SK-N-SH (cell line): ENCODE results near the gene MESP1. TPM values are rescaled to one million over a fixed set of nuclear protein-coding genes. Genes with fewer than 3 reads are reported as not detected.

Experiments
- CTCF ChIA-PET: fragments of 300-600, 350-600 bp; formaldehyde crosslinking; extraction: SDS; loops from one replicate; lab custom pipeline; 2021; lab: Yijun Ruan, JAX
- POLR2A ChIA-PET: fragments of 350-600 bp; sonication (Branson Sonifier 250); formaldehyde crosslinking; extraction: SDS; loops from one replicate; lab custom pipeline; 2020; ENCODE audit warnings: antibody characterized with exemption, inconsistent platforms; lab: Yijun Ruan, JAX
- DNase-seq: peaks from one replicate; pipeline ENCODE4 v3.0.0; 2012
- H2AFZ ChIP-seq: fragments of 200-600 bp; sonication (generic); 2 replicates; pipeline ENCODE4 v1.8.1; 2016; ENCODE audit warnings: antibody characterized with exemption, mild to moderate bottlenecking, low read depth
- H3F3A ChIP-seq: fragments of 200-600 bp; sonication (generic); replicated peaks from 2 replicates; pipeline ENCODE3; 2016; ENCODE audit warnings: antibody characterized with exemption, mild to moderate bottlenecking; ENCODE audit not compliant: insufficient read depth
- H3K27ac ChIP-seq, 2 experiments: fragments of 200-500 bp in 1 of 2; fragments of 200-600 bp in 1 of 2; sonication (Bioruptor generic) in 1 of 2; sonication (generic), shearing (Covaris generic) in 1 of 2; 2 replicates each; pipeline versions ENCODE4 v1.5.1 to v1.6.1; 2014 to 2016; ENCODE audit warnings: low read depth in 2 of 2, inconsistent platforms in 1 of 2, low read length in 1 of 2, mild to moderate bottlenecking in 1 of 2, mixed read lengths in 1 of 2
- H3K27me3 ChIP-seq: fragments of 200-600 bp; sonication (generic), shearing (Covaris generic); 2 replicates; pipeline ENCODE4 v1.6.1; 2016; ENCODE audit warnings: mixed run types; ENCODE audit not compliant: insufficient read depth
- H3K36me3 ChIP-seq, 2 experiments: fragments of 200-500 bp in 1 of 2; fragments of 200-600 bp in 1 of 2; sonication (Bioruptor generic) in 1 of 2; sonication (generic) in 1 of 2; replicated peaks in 1 of 2; 2 replicates each; pipeline versions ENCODE3 to v1.5.1; 2014 to 2016; ENCODE audit warnings: low read length in 1 of 2, mild to moderate bottlenecking in 1 of 2; ENCODE audit not compliant: insufficient read depth in 2 of 2, control insufficient read depth in 1 of 2
- H3K4me1 ChIP-seq, 2 experiments: fragments of 200-500 bp in 1 of 2; fragments of 200-600 bp in 1 of 2; sonication (Bioruptor generic) in 1 of 2; sonication (generic), shearing (Covaris generic) in 1 of 2; 2 replicates each; pipeline versions ENCODE4 v1.5.1 to v1.6.1; 2014 to 2016; ENCODE audit warnings: low read depth in 1 of 2, low read length in 1 of 2, mixed run types in 1 of 2; ENCODE audit not compliant: insufficient read depth in 2 of 2, control insufficient read depth in 1 of 2
- H3K4me2 ChIP-seq: fragments of 200-600 bp; sonication (generic), shearing (Covaris generic); 2 replicates; pipeline ENCODE4 v1.6.1; 2017; ENCODE audit warnings: mixed run types
- H3K4me3 ChIP-seq, 2 experiments: fragments of 200-500 bp in 1 of 2; fragments of 200-600 bp in 1 of 2; sonication (Bioruptor generic) in 1 of 2; sonication (generic), shearing (Covaris generic) in 1 of 2; 2 replicates each; pipeline versions ENCODE4 v1.5.1 to v1.8.1; 2014 to 2016; ENCODE audit warnings: low read depth in 2 of 2, inconsistent platforms in 1 of 2, low read length in 1 of 2, mild to moderate bottlenecking in 1 of 2, mixed read lengths in 1 of 2, moderate library complexity in 1 of 2
- H3K79me2 ChIP-seq: fragments of 200-600 bp; sonication (generic); 2 replicates; pipeline ENCODE4 v1.8.1; 2017; ENCODE audit warnings: mild to moderate bottlenecking; ENCODE audit not compliant: insufficient read depth
- H3K9ac ChIP-seq: fragments of 200-600 bp; sonication (generic); 2 replicates; pipeline ENCODE4 v1.6.1; 2017; ENCODE audit warnings: mixed run types
- H3K9me2 ChIP-seq: fragments of 200-600 bp; sonication (generic); 2 replicates; pipeline ENCODE4 v1.6.1; 2017; ENCODE audit warnings: mixed run types
- H3K9me3 ChIP-seq: fragments of 200-600 bp; sonication (generic); 2 replicates; pipeline ENCODE4 v1.6.1; 2017; ENCODE audit warnings: mixed run types, mild to moderate bottlenecking, moderate library complexity
- H4K20me1 ChIP-seq: fragments of 200-600 bp; sonication (generic); 2 replicates; pipeline ENCODE4 v1.6.1; 2017; ENCODE audit warnings: mild to moderate bottlenecking, mixed run types; ENCODE audit not compliant: insufficient read depth
- CHD2 ChIP-seq: fragments of 150-350 bp; IDR thresholded peaks from 2 replicates; pipeline ENCODE4 v1.6.1; 2018; ENCODE audit warnings: low read length; ENCODE audit not compliant: partially characterized antibody
- ELF1 ChIP-seq: IDR thresholded peaks from 2 replicates; pipeline ENCODE4 v1.4.0; 2012
- EZH2phosphoT487 ChIP-seq: fragments of 200-600 bp; sonication (generic); IDR thresholded peaks from 2 replicates; pipeline ENCODE4 v1.6.1; 2017; ENCODE audit warnings: low read depth, mixed run types, mild to moderate bottlenecking, antibody characterized with exemption, moderate library complexity, borderline replicate concordance
- FOSL2 ChIP-seq: IDR thresholded peaks from 2 replicates; pipeline ENCODE4 v1.4.0; 2012; ENCODE audit warnings: low read depth, mild to moderate bottlenecking, moderate library complexity, borderline replicate concordance
- FOXJ3 ChIP-seq: sonication (generic); formaldehyde crosslinking; IDR thresholded peaks from 2 replicates; pipeline ENCODE4 v1.5.1; 2020; ENCODE audit warnings: mild to moderate bottlenecking, missing genetic modification reagents
- FOXM1 ChIP-seq: IDR thresholded peaks from 2 replicates; pipeline ENCODE4 v1.4.0; 2012; ENCODE audit warnings: low read depth, mild to moderate bottlenecking
- GABPA ChIP-seq: IDR thresholded peaks from 2 replicates; pipeline ENCODE4 v1.4.0; 2012; ENCODE audit warnings: low read depth, mild to moderate bottlenecking
- JUND ChIP-seq: IDR thresholded peaks from 2 replicates; pipeline ENCODE4 v1.4.0; 2012
- MXI1 ChIP-seq: IDR thresholded peaks from 2 replicates; pipeline ENCODE4 v1.6.1; 2012; ENCODE audit warnings: mild to moderate bottlenecking, low read depth, low read length, improper control_type of control experiment
- RAD21 ChIP-seq: IDR thresholded peaks from 2 replicates; pipeline ENCODE4 v1.6.1; 2012; ENCODE audit warnings: mild to moderate bottlenecking, low read length
- RCOR1 ChIP-seq: fragments of 150-350 bp; IDR thresholded peaks from 2 replicates; pipeline ENCODE4 v1.6.1; 2017; ENCODE audit warnings: antibody characterized with exemption, low read length
- RXRA ChIP-seq: IDR thresholded peaks from 2 replicates; pipeline ENCODE4 v1.4.0; 2012; ENCODE audit warnings: low read depth, mild to moderate bottlenecking, borderline replicate concordance
- SIN3A ChIP-seq: IDR thresholded peaks from 2 replicates; pipeline ENCODE4 v1.6.1; 2012; ENCODE audit warnings: low read depth, mild to moderate bottlenecking, low read length, moderate library complexity, borderline replicate concordance
- SMC3 ChIP-seq: IDR thresholded peaks from 2 replicates; pipeline ENCODE4 v1.6.1; 2012; ENCODE audit warnings: low read depth, low read length, improper control_type of control experiment
- TEAD4 ChIP-seq: IDR thresholded peaks from 2 replicates; pipeline ENCODE4 v1.4.0; 2012; ENCODE audit warnings: mild to moderate bottlenecking, borderline replicate concordance; ENCODE audit not compliant: insufficient read depth
- YY1 ChIP-seq: IDR thresholded peaks from 2 replicates; pipeline ENCODE4 v1.4.0; 2012; ENCODE audit warnings: low read depth, mild to moderate bottlenecking
- ZBTB33 ChIP-seq: IDR thresholded peaks from 2 replicates; pipeline ENCODE4 v1.4.0; 2012; ENCODE audit warnings: low read depth, borderline replicate concordance
- WGBS: methylation state at CpG from one replicate; pipeline ENCODE4 v1.1.6; 2017; ENCODE audit warnings: low lambda C conversion rate; 5-methylcytosine and 5-hydroxymethylcytosine counted together
- polyA plus RNA-seq, 3 experiments: library from polyadenylated mRNA; depleted of rRNA; stranded (reverse); fragments of >200 nt; gene quantifications; 2 replicates each; pipeline ENCODE4 v1.2.3, GENCODE V29; 2012
- TF ChIP-seq, protein P1 (sequence below): IDR thresholded peaks from 2 replicates; pipeline ENCODE4; 2012
- TF ChIP-seq, protein P2 (sequence below): fragments of 150-350 bp; IDR thresholded peaks from 2 replicates; pipeline ENCODE4 v1.6.1; 2017; ENCODE audit warnings: antibody characterized with exemption, low read length, low read depth, borderline replicate concordance

Gene MESP1
- polyA plus RNA-seq, 1 of the 3 experiments (the other 2 are of a cell fraction), result 0.74 TPM

- WGBS, result 88% methylated on average over 22 of the region's 28 CpGs
- CTCF ChIA-PET, result interaction anchor here (1.5 to 7.1 kb wide), 3 partner anchors 7 to 127 kb away, joined by 6 to 55 read pairs (median 13); no protein-coding TSS in a partner anchor
- no peak for TF ChIP-seq FOXM1
- no peak for TF ChIP-seq FOXJ3 (CRISPR knock-in tag)
- no peak for TF ChIP-seq RXRA
- TF ChIP-seq, protein P1, sequence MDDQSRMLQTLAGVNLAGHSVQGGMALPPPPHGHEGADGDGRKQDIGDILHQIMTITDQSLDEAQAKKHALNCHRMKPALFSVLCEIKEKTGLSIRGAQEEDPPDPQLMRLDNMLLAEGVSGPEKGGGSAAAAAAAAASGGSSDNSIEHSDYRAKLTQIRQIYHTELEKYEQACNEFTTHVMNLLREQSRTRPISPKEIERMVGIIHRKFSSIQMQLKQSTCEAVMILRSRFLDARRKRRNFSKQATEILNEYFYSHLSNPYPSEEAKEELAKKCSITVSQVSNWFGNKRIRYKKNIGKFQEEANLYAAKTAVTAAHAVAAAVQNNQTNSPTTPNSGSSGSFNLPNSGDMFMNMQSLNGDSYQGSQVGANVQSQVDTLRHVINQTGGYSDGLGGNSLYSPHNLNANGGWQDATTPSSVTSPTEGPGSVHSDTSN, result no peak
- no peak for TF ChIP-seq ELF1
- no peak for TF ChIP-seq ZBTB33
- no peak for TF ChIP-seq JUND
- TF ChIP-seq, all 33 proteins: peak for 0
Observed at GRCh38 chr15:89747708-89748682, 3.1 kb downstream of the MESP1 start.

GRCh38 chr15:89746386-89746780 is 4.7 kb downstream of the MESP1 start:
- Histone ChIP-seq H3K27ac (no peak overlapping the region), H3K4me3 (no peak overlapping the region), H3K4me2 (no peak overlapping the region), H3K27me3 (no peaks in the 10 kb centered on the region), H3K9ac (no peak overlapping the region), H3F3A (no peaks in the 10 kb centered on the region), H3K4me1 (peaks cover 0 to 8% of the 10 kb centered on the region in 2 experiments; a peak in 1 of 4 replicates), H3K36me3 (no peaks in the 10 kb centered on the region), H3K79me2 (no peaks in the 10 kb centered on the region), H2AFZ (no peak overlapping the region), H4K20me1 (no peaks in the 10 kb centered on the region), H3K9me2 (no peaks in the 10 kb centered on the region), H3K9me3 (no peaks in the 10 kb centered on the region)
- DNase-seq, result no peak
- POLR2A ChIA-PET, result no interaction called here
- no peak for TF ChIP-seq RAD21
- no peak for TF ChIP-seq TEAD4
- no peak for TF ChIP-seq GABPA
- TF ChIP-seq MXI1, result no peak
- TF ChIP-seq YY1, result no peak
- no peak for TF ChIP-seq EZH2phosphoT487
- TF ChIP-seq SMC3, result no peak
- no peak for TF ChIP-seq SIN3A
- no peak for TF ChIP-seq RCOR1
- TF ChIP-seq FOSL2, result no peak
- TF ChIP-seq CHD2, result no peak
- TF ChIP-seq, protein P2, sequence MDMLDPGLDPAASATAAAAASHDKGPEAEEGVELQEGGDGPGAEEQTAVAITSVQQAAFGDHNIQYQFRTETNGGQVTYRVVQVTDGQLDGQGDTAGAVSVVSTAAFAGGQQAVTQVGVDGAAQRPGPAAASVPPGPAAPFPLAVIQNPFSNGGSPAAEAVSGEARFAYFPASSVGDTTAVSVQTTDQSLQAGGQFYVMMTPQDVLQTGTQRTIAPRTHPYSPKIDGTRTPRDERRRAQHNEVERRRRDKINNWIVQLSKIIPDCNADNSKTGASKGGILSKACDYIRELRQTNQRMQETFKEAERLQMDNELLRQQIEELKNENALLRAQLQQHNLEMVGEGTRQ, result no peak
- 84% methylated on average over 9 of the region's 9 CpGs for WGBS
- CTCF ChIA-PET, result interaction anchor here (7.1 kb wide), 1 partner anchor 15 kb away, joined by 55 read pairs; no protein-coding TSS in a partner anchor

More at GRCh38 chr15:89747708-89748682, 3.1 kb downstream of the MESP1 start:
- Histone ChIP-seq H3K36me3 (no peaks in the 10 kb centered on the region), H3K9me3 (no peaks in the 10 kb centered on the region), H3K4me3 (no peak overlapping the region), H3K27me3 (no peaks in the 10 kb centered on the region), H3K79me2 (no peaks in the 10 kb centered on the region), H3K9ac (no peak overlapping the region), H3K27ac (no peak overlapping the region), H3K9me2 (no peaks in the 10 kb centered on the region), H2AFZ (no peak overlapping the region), H4K20me1 (no peaks in the 10 kb centered on the region), H3K4me1 (peaks cover 0 to 12% of the 10 kb centered on the region in 2 experiments; a peak in 1 of 4 replicates), H3K4me2 (no peak overlapping the region), H3F3A (no peaks in the 10 kb centered on the region)
- DNase-seq, result no peak
- POLR2A ChIA-PET, result no interaction called here
